NCI-H510A (cell line): ENCODE data around the gene SIL1.

Experiments used
- DNase-seq: peaks from one replicate; lab custom pipeline; 2025; lab: John Stamatoyannopoulos, UW

Gene SIL1

GRCh38 chr5:138979684-138980280 lies 218.4 kb downstream of the SIL1 start:
- DNase-seq = no peak

- no peak for DNase-seq
Measured at GRCh38 chr5:138978581-138978980, 219.6 kb downstream of the SIL1 start.

- no peak for DNase-seq
Measured at GRCh38 chr5:138978080-138978479, 220.1 kb downstream of the SIL1 start.

GRCh38 chr5:138975098-138975847 lies 222.9 kb downstream of the SIL1 start:
- DNase-seq = peak; percentile 61

GRCh38 chr5:138974227-138975063 lies 223.7 kb downstream of the SIL1 start:
- DNase-seq = no peak

GRCh38 chr5:138972836-138973235 lies 225.3 kb downstream of the SIL1 start:
- peak; percentile 16 for DNase-seq

GRCh38 chr5:138972230-138972629 lies 225.9 kb downstream of the SIL1 start:
- DNase-seq = no peak

GRCh38 chr5:138969323-138970002 lies 228.7 kb downstream of the SIL1 start:
- no peak for DNase-seq

GRCh38 chr5:138968601-138969000 lies 229.6 kb downstream of the SIL1 start:
- DNase-seq = no peak

- peak; percentile 64 for DNase-seq
Measured at GRCh38 chr5:138967791-138968448, 230.2 kb downstream of the SIL1 start.

- no peak for DNase-seq
Measured at GRCh38 chr5:138966236-138966985, 231.8 kb downstream of the SIL1 start.

GRCh38 chr5:138965626-138966025 lies 232.5 kb downstream of the SIL1 start:
- no peak for DNase-seq

- DNase-seq = no peak
Measured at GRCh38 chr5:138964647-138965201, 233.4 kb downstream of the SIL1 start.

GRCh38 chr5:138963763-138964371 lies 234.3 kb downstream of the SIL1 start:
- DNase-seq = no peak

- no peak for DNase-seq
Measured at GRCh38 chr5:138962614-138963370, 235.4 kb downstream of the SIL1 start.

- DNase-seq = no peak
Measured at GRCh38 chr5:138961729-138962128, 236.4 kb downstream of the SIL1 start.

GRCh38 chr5:138961221-138961620 lies 236.9 kb downstream of the SIL1 start:
- DNase-seq = no peak

GRCh38 chr5:138960145-138960692 lies 237.9 kb downstream of the SIL1 start:
- peak; percentile 74 for DNase-seq

- DNase-seq = no peak
Measured at GRCh38 chr5:138956801-138957200, 241.4 kb downstream of the SIL1 start.
